HG03442 (cell line): Measurements from ENCODE around the gene SCLT1.

Experiments
- ATAC-seq: cut with Tn5 transposase; IDR thresholded peaks from one replicate; pipeline ENCODE4 v1.9.1; 2021; ENCODE audit warnings: mild to moderate bottlenecking, moderate library complexity; ENCODE audit not compliant: unreplicated experiment

SCLT1 gene

GRCh38 chr4:128847082-128847724, 246.1 kb downstream of the SCLT1 start:
- no peak for ATAC-seq

- ATAC-seq: no peak
Measured at GRCh38 chr4:128846063-128846462, 247.3 kb downstream of the SCLT1 start.

GRCh38 chr4:128844931-128845330, 248.4 kb downstream of the SCLT1 start:
- ATAC-seq: no peak

- ATAC-seq: no peak
Measured at GRCh38 chr4:128841402-128841801, 251.9 kb downstream of the SCLT1 start.

GRCh38 chr4:128840711-128841318, 252.5 kb downstream of the SCLT1 start:
- no peak for ATAC-seq

GRCh38 chr4:128837679-128838078, 255.7 kb downstream of the SCLT1 start:
- ATAC-seq: no peak

GRCh38 chr4:128837198-128837597, 256.1 kb downstream of the SCLT1 start:
- no peak for ATAC-seq

GRCh38 chr4:128835498-128836222, 257.7 kb downstream of the SCLT1 start:
- ATAC-seq: no peak
